Body of pancreas (tissue), 4 donors: Measurements from ENCODE around the gene RUNDC1. TPM values are rescaled to one million over a fixed set of nuclear protein-coding genes. Genes with fewer than 3 reads are reported as not detected.
"Not testable (repeated sequence)": the region's sequence is repeated elsewhere in the genome, so short reads cannot be mapped to it uniquely, and the experiment has no call there.

ENCODE experiments used
- ATAC-seq: fragments of 150-250 bp; one replicate; pipeline ENCODE4 v1.9.1; 2016
- DNase-seq, 4 donors: peaks; one replicate each; pipeline ENCODE4 v3.0.0-alpha.2; 2019
- H3K27ac ChIP-seq, 4 donors: fragments of 200-600 bp; sonication (generic); 1 replicate in 3 of 4; 2 replicates in 1 of 4; pipeline versions ENCODE4 v1.5.1 to v1.6.1; 2016 to 2019; ENCODE audit warnings: mild to moderate bottlenecking in 1 of 4, mixed read lengths in 1 of 4, moderate library complexity in 1 of 4
- H3K27me3 ChIP-seq, 2 donors: fragments of 200-600 bp; sonication (generic); one replicate each; pipeline ENCODE4 v1.6.0; 2016; ENCODE audit warnings: mild to moderate bottlenecking in 1 of 2
- H3K36me3 ChIP-seq, 2 donors: fragments of 200-600 bp; sonication (generic); replicated peaks in 1 of 2; 2 replicates each; pipeline ENCODE4 v1.5.1; 2016; ENCODE audit warnings: low read depth in 2 of 2; ENCODE audit not compliant: insufficient read depth in 1 of 2
- H3K4me1 ChIP-seq: fragments of 200-600 bp; sonication (generic); one replicate; pipeline ENCODE4 v1.6.0; 2016
- H3K4me3 ChIP-seq, 2 donors: fragments of 200-600 bp; sonication (generic); 1 replicate in 1 of 2; 2 replicates in 1 of 2; pipeline ENCODE4 v1.5.1; 2016 to 2019
- H3K9me3 ChIP-seq, 3 donors: fragments of 200-600 bp; sonication (generic); 1 replicate in 2 of 3; 2 replicates in 1 of 3; pipeline ENCODE4 v1.5.1; 2016
- CTCF ChIP-seq, 7 experiments: fragments of 450-650 bp in 4 of 7; fragments of 200-600 bp in 3 of 7; sonication (generic) in 3 of 7; IDR thresholded peaks; one replicate each; pipeline ENCODE4 v1.5.1; 2016 to 2019; ENCODE audit warnings: antibody characterized with exemption in 7 of 7
- POLR2A ChIP-seq, 3 donors: fragments of 450-650 bp; IDR thresholded peaks; one replicate each; pipeline ENCODE4 v1.6.1; 2016; ENCODE audit warnings: antibody characterized with exemption in 3 of 3, mild to moderate bottlenecking in 2 of 3
- WGBS, 2 donors: methylation state at CpG; one replicate each; pipeline ENCODE4 v1.1.5; 2017; 5-methylcytosine and 5-hydroxymethylcytosine counted together
- intact Hi-C: fragments of 100-400 bp; cut with DNase I; formaldehyde crosslinking; loops from one replicate; pipeline ENCODE4 v1.15.1; 2023
- total RNA-seq, 2 donors: library from RNA; depleted of rRNA; stranded (reverse); fragments of >200 nt; gene quantifications; one replicate each; pipeline ENCODE4 v1.1.0, GENCODE V29; 2016

Gene RUNDC1
- total RNA-seq, 2 donors from 2014 or later = 17.1 to 37.6 TPM

- peak; percentile 97 for ATAC-seq
- DNase-seq = peak; percentile 98 to 100 (median 99)
- H3K4me3 ChIP-seq = peak within 1 kb of the TSS; percentile 44 to 94
- no peaks in the 10 kb centered on the region for H3K27me3 ChIP-seq
- no peaks in the 10 kb centered on the region for H3K9me3 ChIP-seq
- peak within 1 kb of the TSS; percentile 84 to 93 (median 92) for H3K27ac ChIP-seq
- peaks cover 35% of the 10 kb centered on the region for H3K4me1 ChIP-seq
- WGBS, 2 donors = 0 to 1% methylated on average over 38 to 49 of the region's 49 CpGs
- TF ChIP-seq CTCF (IDR thresholded peaks at IDR 0.05) (peak; percentile 84 to 98 (median 96)), POLR2A (IDR thresholded peaks at IDR 0.05) (peak in 2 of 3 donors; percentile 88 to 90)
- peaks cover 0 to 11% of the 10 kb centered on the region in 2 donors for H3K36me3 ChIP-seq
- intact Hi-C loops = no loop called here
These were observed 17.9 kb downstream of the RUNDC1 start, which contains the start of gene RPL27 for GRCh38 chr17:42997984-42998938. TSS of gene RPL27 (plus strand) at chr17:42998419. CDS start at chr17:42998751, 332 bp downstream.

- no peak for TF ChIP-seq POLR2A (IDR thresholded peaks at IDR 0.05)
- TF ChIP-seq CTCF (IDR thresholded peaks at IDR 0.05) = no peak
- H3K9me3 ChIP-seq = no peaks in the 10 kb centered on the region
- H3K36me3 ChIP-seq = peaks cover 0 to 11% of the 10 kb centered on the region in 2 donors
- H3K4me3 ChIP-seq = peak overlapping the region; percentile 44 to 94
- 6 to 7% methylated on average over 9 to 10 of the region's 10 CpGs for WGBS, 2 donors
- DNase-seq (no peak), ATAC-seq (no peak)
- intact Hi-C loops = no loop called here
- no peaks in the 10 kb centered on the region for H3K27me3 ChIP-seq
- H3K4me1 ChIP-seq = peaks cover 35% of the 10 kb centered on the region
- H3K27ac ChIP-seq = peak overlapping the region; percentile 84 to 93 (median 92)
These were observed 18.7 kb downstream of the RUNDC1 start for GRCh38 chr17:42999003-42999525.

DNA sequence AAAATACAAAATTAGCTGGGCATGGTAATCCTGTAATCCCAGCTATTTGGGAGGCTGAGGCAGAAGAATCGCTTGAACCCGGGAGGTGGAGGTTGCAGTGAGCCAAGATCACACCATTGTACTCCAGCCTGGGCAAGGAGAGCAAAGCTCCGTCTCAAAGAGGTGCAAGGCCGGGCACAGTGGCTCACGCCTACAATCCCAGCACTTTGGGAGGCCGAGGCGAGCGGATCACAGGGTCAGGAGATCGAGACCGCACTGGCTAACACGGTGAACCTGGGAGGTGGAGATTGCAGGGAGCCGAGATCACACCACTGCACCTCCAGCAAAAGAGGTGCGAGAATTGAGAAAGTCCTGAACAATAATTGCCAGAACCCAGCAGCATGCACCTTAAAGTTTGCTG, 20.5 kb downstream of the RUNDC1 start:
- H3K27me3 ChIP-seq, DNase-seq, H3K9me3 ChIP-seq, H3K27ac ChIP-seq, H3K4me3 ChIP-seq, intact Hi-C loops, ATAC-seq: not testable (repeated sequence)
- WGBS, 2 donors = 90 to 91% methylated on average over 13 of the region's 13 CpGs
- peaks cover 0 to 11% of the 10 kb centered on the region in 2 donors for H3K36me3 ChIP-seq
- peaks cover 35% of the 10 kb centered on the region for H3K4me1 ChIP-seq

DNA sequence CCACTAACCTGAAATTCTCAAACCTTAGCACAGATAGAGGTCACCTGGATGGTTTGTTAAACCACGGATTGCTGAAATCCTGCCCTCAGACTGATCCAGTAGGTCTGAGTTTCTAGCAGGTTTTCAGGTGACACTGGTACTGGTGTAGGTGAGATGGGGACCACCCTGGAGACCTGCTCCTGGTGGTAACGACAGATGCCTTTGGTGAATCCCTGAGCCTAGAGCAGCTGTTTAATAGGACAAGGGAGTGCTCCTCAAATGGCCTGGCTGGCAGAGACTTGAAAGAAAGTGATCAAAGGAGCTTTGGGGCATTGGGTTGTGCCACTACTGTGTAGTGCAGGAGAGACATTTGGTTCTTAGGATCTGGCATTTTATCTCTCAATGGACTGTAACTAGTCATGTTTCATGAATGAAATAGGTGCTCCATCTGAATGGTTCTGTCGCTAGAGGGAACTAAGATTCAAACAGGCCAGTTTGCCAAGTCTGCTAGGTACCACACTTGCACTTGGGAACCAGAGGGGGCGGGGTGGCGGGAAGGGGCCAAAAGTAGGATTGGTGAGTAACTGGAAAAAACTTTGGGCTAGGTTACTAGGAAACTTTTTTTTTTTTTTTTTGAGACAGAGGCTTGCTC, 23.3 kb downstream of the RUNDC1 start:
- intact Hi-C loops = no loop called here
- no peaks in the 10 kb centered on the region for H3K9me3 ChIP-seq
- H3K27me3 ChIP-seq = no peaks in the 10 kb centered on the region
- DNase-seq (peak in 3 of 4 donors; percentile 42 to 45 (median 44)), ATAC-seq (no peak)
- peaks cover 42% of the 10 kb centered on the region for H3K4me1 ChIP-seq
- WGBS, 2 donors = 75 to 80% methylated on average over 4 to 5 of the region's 5 CpGs
- no peak overlapping the region for H3K4me3 ChIP-seq
- H3K36me3 ChIP-seq = peaks cover 0 to 11% of the 10 kb centered on the region in 2 donors
- H3K27ac ChIP-seq = no peak overlapping the region
- TF ChIP-seq POLR2A (IDR thresholded peaks at IDR 0.05) (no peak), CTCF (IDR thresholded peaks at IDR 0.05) (no peak)
